ENCODE data around the gene ZBTB11.
"Not testable (repeated sequence)": the region's sequence is repeated elsewhere in the genome, so short reads cannot be mapped to it uniquely, and the experiment has no call there.

ZBTB11 gene, protein sequence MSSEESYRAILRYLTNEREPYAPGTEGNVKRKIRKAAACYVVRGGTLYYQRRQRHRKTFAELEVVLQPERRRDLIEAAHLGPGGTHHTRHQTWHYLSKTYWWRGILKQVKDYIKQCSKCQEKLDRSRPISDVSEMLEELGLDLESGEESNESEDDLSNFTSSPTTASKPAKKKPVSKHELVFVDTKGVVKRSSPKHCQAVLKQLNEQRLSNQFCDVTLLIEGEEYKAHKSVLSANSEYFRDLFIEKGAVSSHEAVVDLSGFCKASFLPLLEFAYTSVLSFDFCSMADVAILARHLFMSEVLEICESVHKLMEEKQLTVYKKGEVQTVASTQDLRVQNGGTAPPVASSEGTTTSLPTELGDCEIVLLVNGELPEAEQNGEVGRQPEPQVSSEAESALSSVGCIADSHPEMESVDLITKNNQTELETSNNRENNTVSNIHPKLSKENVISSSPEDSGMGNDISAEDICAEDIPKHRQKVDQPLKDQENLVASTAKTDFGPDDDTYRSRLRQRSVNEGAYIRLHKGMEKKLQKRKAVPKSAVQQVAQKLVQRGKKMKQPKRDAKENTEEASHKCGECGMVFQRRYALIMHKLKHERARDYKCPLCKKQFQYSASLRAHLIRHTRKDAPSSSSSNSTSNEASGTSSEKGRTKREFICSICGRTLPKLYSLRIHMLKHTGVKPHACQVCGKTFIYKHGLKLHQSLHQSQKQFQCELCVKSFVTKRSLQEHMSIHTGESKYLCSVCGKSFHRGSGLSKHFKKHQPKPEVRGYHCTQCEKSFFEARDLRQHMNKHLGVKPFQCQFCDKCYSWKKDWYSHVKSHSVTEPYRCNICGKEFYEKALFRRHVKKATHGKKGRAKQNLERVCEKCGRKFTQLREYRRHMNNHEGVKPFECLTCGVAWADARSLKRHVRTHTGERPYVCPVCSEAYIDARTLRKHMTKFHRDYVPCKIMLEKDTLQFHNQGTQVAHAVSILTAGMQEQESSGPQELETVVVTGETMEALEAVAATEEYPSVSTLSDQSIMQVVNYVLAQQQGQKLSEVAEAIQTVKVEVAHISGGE

DNA sequence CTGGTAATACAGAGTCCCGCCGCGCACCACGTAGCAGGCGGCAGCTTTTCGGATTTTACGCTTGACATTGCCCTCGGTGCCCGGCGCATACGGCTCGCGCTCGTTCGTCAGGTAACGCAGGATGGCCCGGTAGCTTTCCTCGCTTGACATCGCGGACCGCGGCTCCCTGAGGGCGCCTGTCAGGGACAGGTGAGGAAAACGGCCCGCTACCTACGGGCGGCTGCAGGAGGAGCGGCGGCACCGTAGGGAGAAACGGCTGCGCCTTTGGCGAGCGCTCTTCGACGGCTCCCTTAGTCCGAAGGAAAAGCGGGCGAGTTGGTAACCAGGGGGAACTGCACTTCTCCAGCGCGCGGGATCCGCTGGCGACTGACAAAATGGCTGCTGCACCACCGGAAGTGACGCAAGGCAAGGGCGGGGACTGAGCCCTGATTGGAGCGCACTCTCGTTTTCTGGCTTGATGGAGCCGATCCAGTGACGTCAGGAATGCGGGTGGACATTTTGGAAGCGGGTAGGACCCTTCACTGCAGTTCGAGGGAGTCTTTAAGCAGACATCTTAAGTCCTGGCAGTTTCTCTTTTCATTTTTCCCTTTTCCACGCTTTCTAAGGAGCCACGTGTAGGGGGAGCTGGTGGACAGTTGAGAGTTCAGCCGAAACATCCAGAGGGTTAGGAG is at the start of gene ZBTB11:
ZBTB11 (minus strand) TSS at position 368 of the 671 bp plus-strand sequence; CDS start at position 150, 218 bp downstream.
- DNase-seq: peak; percentile 100

DNA sequence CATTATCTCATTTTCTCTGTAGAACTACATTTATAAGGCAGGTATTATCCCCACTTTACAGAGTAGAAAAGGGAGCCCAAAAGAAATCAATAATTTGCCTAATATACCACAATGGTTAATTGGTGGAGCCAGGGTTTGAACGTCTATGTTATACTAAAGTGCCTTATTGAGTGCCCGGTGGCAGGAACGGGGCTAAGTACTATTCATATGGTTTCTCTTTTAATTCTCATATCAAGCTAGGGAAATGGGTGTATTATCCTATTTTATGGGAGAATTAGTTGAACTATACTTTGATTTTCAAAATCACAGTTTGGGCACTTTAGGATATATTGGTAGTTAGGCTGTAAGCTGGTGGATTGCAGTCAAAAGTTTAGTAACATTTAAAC is 49.0 kb upstream of the ZBTB11 start:
- DNase-seq: no peak

DNA sequence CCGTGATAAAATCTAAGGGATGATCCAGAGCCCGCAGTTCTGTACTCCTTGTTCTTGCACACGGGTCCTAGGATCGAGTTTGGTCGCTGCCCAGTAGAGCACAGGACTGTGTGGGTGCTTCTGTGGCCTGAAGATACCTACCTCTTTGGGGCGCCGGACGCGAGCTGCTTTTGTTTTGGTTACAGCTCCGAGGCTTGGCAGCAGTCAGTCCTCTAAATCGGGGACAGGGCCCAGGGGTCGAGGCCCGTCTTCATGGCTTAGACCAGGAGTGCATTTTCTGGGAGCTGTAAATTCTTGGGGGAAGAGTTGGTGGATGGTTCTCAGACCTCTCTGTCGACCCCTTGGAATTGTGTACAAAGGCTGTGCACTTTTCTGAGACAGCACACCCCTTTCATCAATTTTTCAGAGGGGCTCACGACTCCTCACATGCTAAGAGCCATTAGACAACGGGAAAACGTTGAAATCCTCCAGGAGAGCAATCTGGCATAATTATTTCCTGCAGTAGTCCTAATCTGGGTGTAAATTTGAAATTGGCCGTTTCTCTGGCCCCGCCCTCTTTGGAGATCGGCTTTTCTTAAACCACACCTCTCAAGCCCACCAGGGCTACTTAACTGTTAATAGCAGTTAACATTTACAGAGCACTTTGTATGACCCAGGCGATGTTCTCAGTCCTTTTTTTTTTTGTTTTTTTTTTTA is 48.4 kb upstream of the ZBTB11 start:
- peak; percentile 47 for DNase-seq

DNA sequence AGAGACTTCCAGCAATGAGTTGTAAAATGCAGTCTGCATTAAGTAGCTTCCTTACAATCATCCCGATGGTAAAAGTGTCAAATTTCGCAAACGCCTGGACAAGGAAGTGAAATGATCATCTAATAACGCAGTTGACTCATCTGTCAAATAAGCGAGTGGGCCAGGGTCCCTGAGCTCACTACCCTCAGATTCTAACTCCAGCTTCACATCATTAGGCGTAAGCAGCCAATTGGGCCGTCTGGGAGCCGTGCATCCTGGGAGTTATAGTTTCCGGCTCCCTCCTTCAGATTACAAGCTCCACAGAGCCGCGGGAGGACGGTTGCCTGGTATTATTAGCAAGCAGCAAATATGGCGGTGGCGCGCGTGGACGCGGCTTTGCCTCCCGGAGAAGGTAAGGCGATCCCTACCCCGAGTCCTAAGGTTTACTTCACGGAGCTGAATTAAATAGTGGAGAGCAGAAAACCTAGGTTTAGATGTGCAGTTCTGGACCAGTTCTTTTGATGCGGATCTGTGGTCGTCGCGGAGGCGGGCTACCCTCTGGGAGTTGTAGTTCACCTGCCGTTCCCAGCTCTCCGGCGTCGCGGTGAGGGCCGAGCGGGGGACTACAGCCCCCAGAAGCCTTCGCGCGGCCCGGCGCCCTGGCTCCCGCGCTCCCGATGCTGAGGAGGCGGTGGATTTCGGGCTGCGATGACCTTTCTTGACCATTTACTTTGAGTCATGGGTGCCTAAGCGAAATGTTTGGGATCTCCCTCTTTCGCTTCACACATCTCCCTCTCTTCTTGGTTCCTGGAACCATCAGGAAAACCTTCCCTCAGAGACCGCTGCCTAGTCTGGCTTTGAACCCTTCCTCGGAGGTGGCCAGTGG is 47.6 kb upstream of the ZBTB11 start, which contains the start of gene CEP97:
CEP97 (plus strand) TSS at position 286 of the 865 bp plus-strand sequence; CDS start at position 349, 63 bp downstream.
- peak; percentile 94 for DNase-seq

DNA sequence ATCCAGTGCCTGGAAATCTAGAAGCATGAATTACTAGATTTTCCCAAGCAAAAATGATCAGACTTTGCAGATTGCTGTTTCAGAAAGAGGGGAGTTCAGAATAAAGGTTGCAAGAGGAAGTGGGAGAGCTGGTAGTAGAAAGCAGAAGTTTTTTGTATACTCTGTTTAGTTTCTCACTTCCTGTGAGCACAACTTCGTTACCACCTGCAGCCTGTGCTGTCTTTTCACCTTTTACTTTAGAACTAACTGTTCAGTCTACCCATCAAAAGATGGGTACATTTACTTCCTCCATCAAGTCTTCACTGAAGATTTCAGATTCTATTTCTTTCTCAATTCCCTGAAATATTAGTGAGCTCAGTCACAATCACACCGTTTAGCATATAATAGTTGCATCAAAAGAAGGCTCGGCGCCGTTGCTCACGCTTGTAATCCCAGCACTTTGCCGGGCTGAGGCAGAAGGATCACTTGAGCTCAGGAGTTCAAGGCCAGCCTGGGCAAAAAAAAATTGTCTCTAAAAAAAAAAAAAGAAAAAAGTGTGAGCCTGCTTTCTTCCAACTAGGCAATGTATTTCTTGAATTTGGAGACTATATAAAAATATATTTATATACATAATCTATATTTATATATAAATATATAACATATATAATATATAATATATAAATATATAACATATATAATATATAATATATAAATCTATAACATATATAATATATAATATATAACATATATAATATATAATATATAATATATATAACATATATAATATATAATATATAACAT is 45.7 kb upstream of the ZBTB11 start:
- DNase-seq: no peak

DNA sequence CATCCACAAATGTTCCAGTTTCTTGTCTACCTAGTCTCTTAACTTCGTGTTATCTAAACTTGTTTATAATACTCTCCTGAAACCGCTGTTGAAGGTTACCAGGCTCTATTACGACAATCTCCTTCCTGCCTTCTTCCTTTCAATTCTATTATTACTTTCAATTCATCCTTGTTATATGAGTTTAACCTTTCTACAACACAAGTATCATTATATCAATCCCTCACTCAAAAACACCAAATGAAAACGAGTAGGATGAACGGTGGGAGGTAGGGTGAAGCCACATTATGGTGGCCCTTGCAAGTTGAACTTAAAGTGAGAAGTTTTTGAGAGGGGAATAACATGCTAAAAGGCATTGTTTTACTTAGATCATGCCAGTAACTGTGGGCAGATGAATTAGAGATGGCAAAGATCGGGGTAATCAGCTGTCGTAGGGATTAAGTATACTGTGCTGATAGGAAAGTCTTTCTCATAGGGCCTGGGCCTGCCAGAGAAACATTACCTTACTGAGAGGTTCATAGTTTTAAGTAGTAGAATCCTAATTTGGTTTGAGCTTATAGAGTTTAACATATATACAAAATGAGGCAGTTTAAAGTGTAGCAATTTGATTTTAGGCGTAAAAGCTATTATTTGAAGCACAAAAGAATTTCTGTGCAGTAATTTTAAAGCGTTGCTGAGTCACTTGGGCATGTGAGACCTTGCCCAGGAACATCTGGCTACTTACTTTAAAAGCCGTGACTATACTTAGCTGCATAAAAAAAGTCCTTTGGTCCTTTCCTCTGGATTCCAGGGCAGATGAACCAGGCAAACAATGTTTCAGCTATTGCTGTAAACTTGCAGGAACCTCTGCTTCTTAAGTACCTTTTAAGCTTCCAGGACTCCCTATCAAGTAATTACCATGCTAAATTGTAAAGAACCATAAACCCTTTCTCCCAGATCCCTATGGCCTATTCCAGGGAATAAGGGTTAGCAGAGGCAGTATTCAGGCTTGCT is 44.2 kb upstream of the ZBTB11 start:
- DNase-seq: peak; percentile 29

DNA sequence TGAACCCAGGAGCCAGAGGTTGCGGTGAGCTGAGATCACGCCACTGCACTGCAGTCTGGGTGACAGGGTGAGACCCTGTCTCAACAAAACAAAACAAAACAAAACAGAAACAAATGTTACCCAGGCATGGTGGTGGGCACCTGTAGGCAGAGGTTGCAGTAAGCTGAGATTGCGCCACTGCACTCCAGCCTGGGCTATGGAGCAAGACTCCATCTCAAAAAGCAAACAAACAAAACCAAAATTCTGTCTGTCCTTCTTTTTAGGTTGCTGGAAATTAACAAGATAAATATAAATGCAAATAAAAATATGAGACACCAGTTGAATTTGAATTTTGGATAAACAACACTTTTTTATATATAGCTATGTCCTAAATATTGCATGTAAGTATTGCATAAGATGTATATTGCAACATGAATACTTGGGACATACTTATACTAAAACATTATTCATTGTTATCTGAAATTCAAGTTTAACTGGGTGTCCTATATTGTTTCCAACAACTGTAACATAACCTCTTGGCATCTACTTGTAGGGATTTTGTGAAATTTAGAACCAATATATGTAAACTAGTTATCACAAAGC is 42.8 kb upstream of the ZBTB11 start:
- DNase-seq: no peak

DNA sequence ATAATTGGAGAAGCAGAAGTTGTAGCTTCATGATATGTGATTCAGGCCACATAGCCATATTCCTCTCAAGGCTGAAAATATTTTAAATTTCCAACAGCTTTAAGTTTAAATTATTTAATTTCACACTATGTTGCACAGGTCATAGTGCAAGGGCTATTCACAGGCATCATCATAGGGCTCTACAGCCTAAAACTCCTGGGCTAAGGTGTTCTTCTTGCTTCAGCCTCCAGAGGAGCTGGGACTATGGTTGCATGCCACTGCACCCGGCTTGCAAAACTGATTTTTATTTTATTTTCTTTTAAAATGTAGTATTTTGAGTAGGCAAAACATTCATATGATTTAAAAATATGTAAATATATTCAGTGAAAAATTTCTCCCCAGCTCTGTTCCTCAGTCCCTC is 41.5 kb upstream of the ZBTB11 start:
- no peak for DNase-seq

DNA sequence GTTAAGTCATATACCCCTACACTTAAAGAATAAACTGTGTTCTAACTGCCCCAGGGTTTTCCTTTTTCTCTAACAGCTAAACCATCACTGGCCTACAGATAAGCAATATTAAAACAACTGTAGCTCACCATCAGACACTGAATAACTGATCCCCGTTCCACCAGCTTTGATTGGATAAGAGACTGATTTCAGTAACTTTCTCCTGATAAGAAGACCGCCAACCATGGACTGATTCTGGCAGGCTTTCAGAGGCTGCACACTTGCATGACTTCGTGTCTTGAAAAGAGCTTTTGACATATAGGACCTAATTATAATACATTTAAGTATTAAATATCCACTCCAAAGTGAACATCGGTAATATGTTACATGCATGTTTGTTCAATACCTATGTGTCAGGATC is 32.2 kb upstream of the ZBTB11 start:
- DNase-seq: no peak

DNA sequence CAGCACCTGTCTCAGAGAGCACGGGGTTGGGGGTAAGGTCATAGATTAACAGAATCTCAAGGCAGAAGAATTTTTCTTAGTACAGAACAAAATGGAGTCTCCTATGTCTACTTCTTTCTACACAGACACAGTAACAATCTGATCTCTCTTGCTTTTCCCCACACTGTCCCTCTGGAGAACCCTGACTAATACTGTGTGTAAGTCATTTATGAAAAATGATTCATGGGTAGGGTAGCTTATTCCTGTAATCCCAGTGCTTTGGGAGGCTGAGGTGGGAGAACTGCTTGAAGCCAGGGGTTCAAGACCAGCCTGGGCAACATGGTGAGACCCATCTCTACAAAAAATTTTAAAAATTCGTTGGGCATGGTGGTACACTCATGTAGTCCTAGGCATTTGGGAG is 27.7 kb upstream of the ZBTB11 start:
- DNase-seq: not testable (repeated sequence)

DNA sequence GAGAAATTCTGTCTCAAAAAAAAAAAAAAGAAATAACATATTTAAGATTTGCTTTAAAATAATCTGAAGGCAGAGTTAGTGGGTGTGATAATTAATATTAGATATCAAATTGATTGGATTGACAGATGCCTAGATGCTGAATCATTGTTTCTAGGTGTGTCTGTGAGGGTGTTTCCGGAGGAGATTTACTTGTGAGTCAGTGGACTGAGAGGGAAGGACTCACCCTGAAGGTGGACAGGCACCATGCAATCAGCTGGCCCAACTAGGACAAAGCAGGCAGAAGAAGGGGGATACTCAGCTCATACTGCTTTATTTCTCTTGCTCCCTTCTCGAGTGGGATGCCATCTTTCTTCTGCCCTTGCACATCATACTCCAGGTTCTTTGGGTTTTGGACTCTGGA is 26.2 kb upstream of the ZBTB11 start:
- no peak for DNase-seq

DNA sequence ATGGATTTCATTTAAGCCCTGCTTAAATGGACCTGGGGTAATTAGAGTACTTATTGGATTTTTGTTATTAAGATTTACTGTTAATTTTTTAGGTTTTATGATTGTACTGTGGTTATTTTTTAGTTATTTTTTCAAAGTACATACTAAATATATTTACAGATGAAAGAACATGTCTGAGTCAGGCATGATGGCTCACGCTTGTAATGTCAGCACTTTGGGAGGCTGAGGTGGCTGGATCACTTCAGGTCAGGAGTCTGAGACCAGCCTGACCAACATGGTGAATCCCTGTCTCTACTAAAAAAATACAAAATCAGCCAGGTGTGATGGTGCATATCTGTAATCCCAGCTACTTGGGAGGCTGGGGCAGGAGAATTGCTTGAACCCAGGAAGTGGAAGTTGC is 25.8 kb upstream of the ZBTB11 start:
- DNase-seq: no peak

DNA sequence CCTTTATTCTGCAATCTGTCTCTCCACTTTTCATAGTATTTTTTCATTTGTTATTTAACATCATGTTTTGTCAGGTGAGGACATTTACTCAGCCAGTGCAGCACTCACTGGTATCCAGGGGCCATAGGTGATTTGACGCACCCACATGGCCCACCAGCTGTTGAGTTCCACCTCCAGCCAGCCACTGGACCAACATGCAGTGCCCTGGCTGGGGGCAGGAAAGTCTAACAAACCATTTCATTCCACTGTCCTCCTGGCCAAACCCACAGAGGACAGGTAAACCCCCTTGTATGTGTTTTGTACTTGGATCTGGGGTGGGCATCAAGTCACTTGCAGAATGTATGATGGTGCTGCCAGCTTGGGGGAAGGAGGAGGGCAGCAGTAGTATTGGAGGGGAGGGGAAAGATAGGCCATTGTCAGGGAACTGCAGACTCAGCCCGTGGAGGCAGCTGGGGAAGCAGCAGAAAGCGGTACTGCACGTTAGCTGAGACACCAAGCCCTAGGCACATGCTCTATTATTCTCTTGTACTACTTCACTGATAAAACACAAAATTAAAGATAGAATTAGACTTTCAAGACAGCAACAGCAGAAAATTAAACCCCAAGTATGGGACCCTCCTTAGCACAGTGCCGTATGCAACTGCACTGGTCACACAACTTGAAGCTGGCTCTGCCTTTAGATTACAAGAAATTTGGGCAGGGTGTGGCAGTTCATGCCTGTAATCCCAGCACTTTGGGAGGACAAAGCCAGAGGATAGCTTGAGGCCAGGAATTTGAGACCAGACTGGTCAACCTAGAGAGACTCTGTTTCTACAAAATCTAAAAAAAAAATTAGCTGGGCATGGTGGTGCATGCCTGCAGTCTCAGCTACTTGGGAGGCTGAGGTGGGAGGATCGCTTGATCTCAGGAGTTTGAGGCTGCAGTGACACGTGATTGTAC is 25.0 kb upstream of the ZBTB11 start:
- no peak for DNase-seq

DNA sequence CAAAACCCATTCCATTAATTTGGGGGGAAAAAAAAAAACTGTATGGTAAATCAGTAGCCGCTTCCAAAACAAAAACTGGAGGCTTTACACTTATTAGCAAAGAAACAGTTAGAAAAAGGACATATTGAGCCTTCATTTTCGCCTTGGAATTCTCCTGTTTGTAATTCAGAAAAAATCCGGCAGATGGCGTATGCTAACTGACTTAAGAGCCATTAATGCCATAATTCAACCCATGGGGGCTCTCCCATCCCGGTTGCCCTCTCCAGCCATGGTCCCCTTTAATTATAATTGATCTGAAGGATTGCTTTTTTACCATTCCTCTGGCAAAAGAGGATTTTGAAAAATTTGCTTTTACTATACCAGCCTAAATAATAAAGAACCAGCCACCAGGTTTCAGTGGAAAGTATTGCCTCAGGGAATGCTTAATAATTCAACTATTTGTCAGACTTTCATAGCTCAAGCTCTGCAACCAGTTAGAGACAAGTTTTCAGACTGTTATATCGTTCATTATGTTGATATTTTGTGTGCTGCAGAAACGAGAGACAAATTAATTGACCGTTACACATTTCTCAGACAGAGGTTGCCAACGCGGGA is 18.9 kb upstream of the ZBTB11 start:
- peak; percentile 64 for DNase-seq

DNA sequence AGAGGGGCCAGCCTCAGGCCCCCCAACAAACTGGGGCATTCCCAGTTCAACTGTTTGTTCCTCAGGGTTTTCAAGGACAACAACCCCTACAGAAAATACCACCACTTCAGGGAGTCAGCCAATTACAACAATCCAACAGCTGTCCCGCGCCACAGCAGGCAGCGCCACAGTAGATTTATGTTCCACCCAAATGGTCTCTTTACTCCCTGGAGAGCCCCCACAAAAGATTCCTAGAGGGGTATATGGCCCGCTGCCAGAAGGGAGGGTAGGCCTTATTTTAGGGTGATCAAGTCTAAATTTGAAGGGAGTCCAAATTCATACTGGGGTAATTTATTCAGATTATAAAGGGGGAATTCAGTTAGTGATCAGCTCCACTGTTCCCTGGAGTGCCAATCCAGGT is 17.9 kb upstream of the ZBTB11 start:
- DNase-seq: not testable (repeated sequence)

DNA sequence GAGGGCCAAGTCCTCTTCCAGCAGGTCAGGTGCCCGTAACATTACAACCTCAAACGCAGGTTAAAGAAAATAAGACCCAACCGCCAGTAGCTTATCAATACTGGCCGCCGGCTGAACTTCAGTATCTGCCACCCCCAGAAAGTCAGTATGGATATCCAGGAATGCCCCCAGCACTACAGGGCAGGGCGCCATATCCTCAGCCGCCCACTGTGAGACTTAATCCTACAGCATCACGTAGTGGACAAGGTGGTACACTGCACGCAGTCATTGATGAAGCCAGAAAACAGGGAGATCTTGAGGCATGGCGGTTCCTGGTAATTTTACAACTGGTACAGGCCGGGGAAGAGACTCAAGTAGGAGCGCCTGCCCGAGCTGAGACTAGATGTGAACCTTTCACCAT is 16.6 kb upstream of the ZBTB11 start:
- DNase-seq: peak; percentile 63

Data from EL (cell line).